Psoas muscle (tissue), 8 donors: ENCODE results near the gene RAI14. TPM values are rescaled to one million over a fixed set of nuclear protein-coding genes. Genes with fewer than 3 reads are reported as not detected.

Experiments used
- ATAC-seq, 4 donors: fragments of 200-7000 bp; cut with Tn5 transposase; one replicate each; pipeline ENCODE4 v1.9.1; 2020; ENCODE audit warnings: moderate library complexity in 3 of 4, mild to moderate bottlenecking in 2 of 4
- DNase-seq, 2 donors: peaks; one replicate each; pipeline ENCODE4 v3.0.0-alpha.2; 2020
- H3K27ac ChIP-seq: fragments of 200-600 bp; one replicate; pipeline ENCODE4 v1.8.0; 2022
- H3K27me3 ChIP-seq, 3 donors: fragments of 200-600 bp in 1 of 3; one replicate each; pipeline versions ENCODE4 v1.6.1 to v1.8.0; 2013 to 2022; ENCODE audit warnings: low read length in 2 of 3, mild to moderate bottlenecking in 2 of 3, moderate library complexity in 1 of 3; ENCODE audit not compliant: insufficient read depth in 3 of 3
- H3K36me3 ChIP-seq, 2 donors: fragments of 200-600 bp in 1 of 2; one replicate each; pipeline versions ENCODE4 v1.6.1 to v1.8.0; 2013 to 2022; ENCODE audit warnings: low read depth in 1 of 2, mild to moderate bottlenecking in 1 of 2, moderate library complexity in 1 of 2; ENCODE audit not compliant: insufficient read depth in 1 of 2
- H3K4me1 ChIP-seq: fragments of 200-600 bp; one replicate; pipeline ENCODE4 v1.8.0; 2022
- H3K4me3 ChIP-seq: fragments of 200-600 bp; one replicate; pipeline ENCODE4 v1.8.0; 2022; ENCODE audit warnings: mild to moderate bottlenecking
- H3K9me3 ChIP-seq: fragments of 200-600 bp; one replicate; pipeline ENCODE4 v1.8.0; 2022
- WGBS, 3 donors: extraction: QIAGEN DNeasy Blood & Tissue Kit; methylation state at CpG; one replicate each; pipeline versions ENCODE4 v1.1.6 to v1.1.7; 2013; 5-methylcytosine and 5-hydroxymethylcytosine counted together
- intact Hi-C, 2 donors: fragments of 100-400 bp; cut with DNase I; formaldehyde crosslinking; loops; one replicate each; pipeline versions ENCODE4 v1.11.0 to v1.14.2; 2022
- polyA plus RNA-seq, 3 donors: library from polyadenylated mRNA; stranded (reverse); fragments of 200-250 nt; gene quantifications; one replicate each; pipeline ENCODE4 v1.2.3, GENCODE V29; 2013
- total RNA-seq, 4 donors: library from RNA; stranded (reverse); fragmentation: NEBNext Ultra II Directional in 2 of 4; extraction: Animal tissue kit (Norgen Biotek cat#: 25700) in 2 of 4; gene quantifications; one replicate each; pipeline versions ENCODE4 v1.2.1 to v1.2.4, GENCODE V29; 2021 to 2023
- TF ChIP-seq, protein P1 (sequence below): fragments of 200-600 bp; IDR thresholded peaks from one replicate; pipeline ENCODE4 v1.8.0; 2022; ENCODE audit warnings: antibody characterized with exemption
- donor health status: healthy with polysubstance abuse.
- donor health status: DM: no; HTN: no; CAD: no; lungs with moderate emphysema.
- donor health status: Bipolar disorder and iron deficiency.
- donor health status: healthy.
- donor health status: DM: yes; HTN: yes; CAD: no.
- donor health status: DM: no; HTN: no; CAD: no.
- donor health status: DM: no; HTN: no; CAD: no.
- donor health status: DM: yes; HTN: yes; CAD: no.

The RAI14 gene
- total and polyA plus RNA-seq, 7 donors = 0.69 to 4.3 (median 2.1) TPM

DNA sequence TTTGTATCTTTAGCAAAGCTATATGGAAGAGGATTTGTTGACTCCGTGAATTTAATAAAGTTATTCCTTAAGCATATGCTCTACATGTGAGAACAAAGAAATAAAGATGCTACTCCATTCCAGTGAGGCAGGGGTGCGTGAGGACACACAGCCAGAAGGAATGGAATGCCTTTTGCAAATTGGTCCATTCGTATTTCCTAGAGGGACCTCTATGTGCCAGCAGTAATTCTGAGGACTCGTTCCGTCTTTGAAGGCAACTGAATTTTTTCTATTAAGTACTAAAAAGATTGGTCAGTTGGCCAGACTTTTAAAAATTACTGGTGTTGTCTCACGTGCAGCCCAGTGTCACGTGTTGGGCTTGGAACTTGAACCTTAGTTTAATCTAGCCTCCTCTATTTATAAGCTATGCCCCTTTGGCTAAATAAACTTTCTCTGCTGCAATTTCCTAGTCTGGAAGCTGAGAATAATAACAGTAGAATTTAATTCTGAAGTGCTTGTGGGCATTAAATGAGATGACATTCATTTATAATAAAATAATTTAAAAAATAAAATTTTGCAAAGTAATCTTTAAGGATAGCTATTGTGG is 13.9 kb downstream of the RAI14 start:
- intact Hi-C loops = no loop called here
- H3K9me3 ChIP-seq = no peaks in the 10 kb centered on the region
- DNase-seq = no peak
- no peak overlapping the region for H3K27ac ChIP-seq
- no peak overlapping the region for H3K4me3 ChIP-seq
- ATAC-seq = no peak
- H3K36me3 ChIP-seq = no peaks in the 10 kb centered on the region
- 37 to 48% (median 37%) methylated on average over 7 of the region's 7 CpGs for WGBS, 3 donors
- TF ChIP-seq, protein P1, sequence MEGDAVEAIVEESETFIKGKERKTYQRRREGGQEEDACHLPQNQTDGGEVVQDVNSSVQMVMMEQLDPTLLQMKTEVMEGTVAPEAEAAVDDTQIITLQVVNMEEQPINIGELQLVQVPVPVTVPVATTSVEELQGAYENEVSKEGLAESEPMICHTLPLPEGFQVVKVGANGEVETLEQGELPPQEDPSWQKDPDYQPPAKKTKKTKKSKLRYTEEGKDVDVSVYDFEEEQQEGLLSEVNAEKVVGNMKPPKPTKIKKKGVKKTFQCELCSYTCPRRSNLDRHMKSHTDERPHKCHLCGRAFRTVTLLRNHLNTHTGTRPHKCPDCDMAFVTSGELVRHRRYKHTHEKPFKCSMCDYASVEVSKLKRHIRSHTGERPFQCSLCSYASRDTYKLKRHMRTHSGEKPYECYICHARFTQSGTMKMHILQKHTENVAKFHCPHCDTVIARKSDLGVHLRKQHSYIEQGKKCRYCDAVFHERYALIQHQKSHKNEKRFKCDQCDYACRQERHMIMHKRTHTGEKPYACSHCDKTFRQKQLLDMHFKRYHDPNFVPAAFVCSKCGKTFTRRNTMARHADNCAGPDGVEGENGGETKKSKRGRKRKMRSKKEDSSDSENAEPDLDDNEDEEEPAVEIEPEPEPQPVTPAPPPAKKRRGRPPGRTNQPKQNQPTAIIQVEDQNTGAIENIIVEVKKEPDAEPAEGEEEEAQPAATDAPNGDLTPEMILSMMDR = no peak
- H3K27me3 ChIP-seq = no peaks in the 10 kb centered on the region
- no peaks in the 10 kb centered on the region for H3K4me1 ChIP-seq

DNA sequence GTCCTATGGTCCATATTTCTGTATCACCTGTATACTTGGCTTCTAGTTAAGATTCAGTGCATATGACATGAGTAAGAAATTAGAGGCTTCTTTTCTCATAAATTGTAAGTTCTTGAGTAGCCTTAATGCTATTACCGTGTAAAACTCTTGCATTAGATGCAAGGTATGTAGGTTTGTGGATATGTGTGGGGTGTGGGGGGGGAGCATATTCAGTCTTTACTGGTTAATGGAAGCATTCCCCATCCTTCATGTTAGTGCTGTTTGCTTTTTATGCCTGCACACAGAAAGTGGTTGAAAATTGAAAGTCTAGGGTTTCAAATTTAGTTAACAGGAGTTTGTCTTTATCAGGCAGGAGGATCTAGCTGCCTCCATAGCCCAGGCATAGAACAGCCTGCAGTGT is 16.1 kb downstream of the RAI14 start:
- intact Hi-C loops = no loop called here
- no peak for ATAC-seq
- no peaks in the 10 kb centered on the region for H3K36me3 ChIP-seq
- WGBS, 3 donors = 88 to 100% (median 89%) methylated on average over 1 of the region's 1 CpG
- DNase-seq = no peak
- H3K27me3 ChIP-seq = no peaks in the 10 kb centered on the region
- H3K9me3 ChIP-seq = no peaks in the 10 kb centered on the region
- TF ChIP-seq, protein P1 = no peak
- no peaks in the 10 kb centered on the region for H3K4me1 ChIP-seq
- no peak overlapping the region for H3K27ac ChIP-seq
- no peak overlapping the region for H3K4me3 ChIP-seq

DNA sequence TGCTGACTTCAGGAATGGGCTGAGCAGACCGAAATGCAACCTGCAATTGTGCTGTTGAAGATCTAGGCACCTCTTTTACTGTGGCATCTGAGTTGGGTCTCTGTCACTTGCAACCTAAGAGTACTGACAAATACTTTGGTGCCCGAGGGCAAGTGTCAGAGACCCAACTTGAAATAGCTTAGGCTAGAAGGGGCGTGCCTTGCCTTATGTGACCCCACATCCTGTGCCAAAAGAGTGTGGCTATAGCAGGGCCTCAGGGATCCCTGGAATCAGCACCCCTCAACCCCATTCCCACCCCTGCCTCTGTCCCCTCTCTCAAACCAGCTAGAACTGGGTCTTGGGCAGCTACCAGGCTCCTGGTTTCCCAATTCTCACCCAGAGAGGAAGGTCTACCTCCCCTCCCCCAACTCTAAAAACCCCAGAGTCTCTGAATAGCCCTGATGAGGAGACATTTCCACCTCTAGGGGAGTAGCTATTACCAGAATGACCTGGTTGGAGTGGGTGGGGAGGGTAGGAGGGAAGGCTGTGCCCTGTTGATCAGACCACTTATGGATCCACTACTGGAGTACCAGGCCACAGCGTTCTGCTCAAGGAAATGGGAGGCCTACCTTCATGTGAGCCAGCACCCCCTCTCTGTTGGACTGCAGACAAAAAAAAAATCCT is 17.5 kb downstream of the RAI14 start:
- Histone ChIP-seq H3K9me3 (no peaks in the 10 kb centered on the region), H3K4me1 (no peaks in the 10 kb centered on the region), H3K36me3 (no peaks in the 10 kb centered on the region), H3K27ac (no peak overlapping the region), H3K4me3 (no peak overlapping the region), H3K27me3 (no peaks in the 10 kb centered on the region)
- ATAC-seq (no peak), DNase-seq (no peak)
- WGBS, 3 donors = 64 to 76% (median 73%) methylated on average over 4 of the region's 4 CpGs
- intact Hi-C loops = no loop called here
- TF ChIP-seq, protein P1 = no peak

DNA sequence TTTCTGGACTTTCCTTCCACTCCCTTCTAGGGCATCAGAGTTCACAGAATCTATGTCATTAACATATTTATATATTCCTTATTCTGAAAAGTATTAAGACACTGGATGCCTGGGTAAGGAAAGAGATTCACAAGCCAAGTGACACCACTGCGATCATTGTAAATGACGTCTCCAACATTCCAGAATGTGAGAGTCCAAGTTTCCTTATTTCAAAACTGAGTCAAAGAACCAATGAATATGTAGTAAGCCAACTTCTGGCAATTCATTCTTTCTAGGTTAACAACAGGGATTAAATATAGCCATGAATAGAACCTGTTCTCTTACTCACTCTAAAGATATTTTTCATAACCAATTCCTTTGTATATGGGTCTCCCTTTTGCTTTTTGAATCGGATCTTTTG is 18.1 kb downstream of the RAI14 start:
- H3K36me3 ChIP-seq = no peaks in the 10 kb centered on the region
- H3K4me3 ChIP-seq = no peak overlapping the region
- no peaks in the 10 kb centered on the region for H3K4me1 ChIP-seq
- 42 to 49% (median 48%) methylated on average over 3 of the region's 3 CpGs for WGBS, 3 donors
- H3K27ac ChIP-seq = no peak overlapping the region
- no peaks in the 10 kb centered on the region for H3K27me3 ChIP-seq
- TF ChIP-seq, protein P1 = no peak
- no peaks in the 10 kb centered on the region for H3K9me3 ChIP-seq
- DNase-seq = no peak
- peak in 2 of 4 donors; percentile 30 to 32 for ATAC-seq
- intact Hi-C loops = no loop called here
